HG03342 (cell line): ENCODE measurements around the gene LTBP3.
"Not testable (repeated sequence)": the region's sequence is repeated elsewhere in the genome, so short reads cannot be mapped to it uniquely, and the experiment has no call there.

Source experiments
- ATAC-seq: cut with Tn5 transposase; IDR thresholded peaks from one replicate; pipeline ENCODE4 v1.9.1; 2021; ENCODE audit warnings: mild to moderate bottlenecking, moderate library complexity; ENCODE audit not compliant: unreplicated experiment

The LTBP3 gene

GRCh38 chr11:65538232-65538914 lies 19.8 kb downstream of the LTBP3 start:
- no peak for ATAC-seq

GRCh38 chr11:65537620-65538231 lies 20.4 kb downstream of the LTBP3 start:
- ATAC-seq = no peak

- no peak for ATAC-seq
Observed at GRCh38 chr11:65537296-65537597, 20.9 kb downstream of the LTBP3 start.

GRCh38 chr11:65536412-65537295 lies 21.5 kb downstream of the LTBP3 start:
- ATAC-seq = no peak

GRCh38 chr11:65535102-65535501 lies 23.1 kb downstream of the LTBP3 start:
- ATAC-seq = no peak

- no peak for ATAC-seq
Observed at GRCh38 chr11:65532388-65533064, 25.6 kb downstream of the LTBP3 start.

- ATAC-seq = no peak
Observed at GRCh38 chr11:65530157-65530496, 28.0 kb downstream of the LTBP3 start.

- no peak for ATAC-seq
Observed at GRCh38 chr11:65529475-65530156, 28.5 kb downstream of the LTBP3 start.

GRCh38 chr11:65528819-65529350 lies 29.3 kb downstream of the LTBP3 start:
- no peak for ATAC-seq

GRCh38 chr11:65526744-65527143 lies 31.4 kb downstream of the LTBP3 start:
- ATAC-seq = no peak

- ATAC-seq = no peak
Observed at GRCh38 chr11:65525546-65526480, 32.3 kb downstream of the LTBP3 start.

- peak; percentile 70 for ATAC-seq
Observed at GRCh38 chr11:65524741-65525545, 33.2 kb downstream of the LTBP3 start, which contains the start of gene SCYL1. Gene SCYL1, plus strand, starts transcription at chr11:65525083. Its CDS starts 71 bp downstream, at chr11:65525154.

- ATAC-seq = no peak
Observed at GRCh38 chr11:65524014-65524740, 34.0 kb downstream of the LTBP3 start.

- ATAC-seq = not testable (repeated sequence)
Observed at GRCh38 chr11:65523631-65523968, 34.6 kb downstream of the LTBP3 start.

- not testable (repeated sequence) for ATAC-seq
Observed at GRCh38 chr11:65522718-65523630, 35.2 kb downstream of the LTBP3 start.

- ATAC-seq = not testable (repeated sequence)
Observed at GRCh38 chr11:65521777-65522521, 36.2 kb downstream of the LTBP3 start.
